IPS-NIHi11 (cell line): ENCODE data around the gene ENTHD1.
"Not testable (repeated sequence)": the region's sequence is repeated elsewhere in the genome, so short reads cannot be mapped to it uniquely, and the experiment has no call there.

ENCODE experiments used
- DNase-seq: peaks from one replicate; pipeline ENCODE4 v3.0.0; 2012; ENCODE audit warnings: mixed read lengths, low spot score

Gene ENTHD1

GRCh38 chr22:39777716-39778454 lies 115.7 kb downstream of the ENTHD1 start:
- DNase-seq = no peak

DNA sequence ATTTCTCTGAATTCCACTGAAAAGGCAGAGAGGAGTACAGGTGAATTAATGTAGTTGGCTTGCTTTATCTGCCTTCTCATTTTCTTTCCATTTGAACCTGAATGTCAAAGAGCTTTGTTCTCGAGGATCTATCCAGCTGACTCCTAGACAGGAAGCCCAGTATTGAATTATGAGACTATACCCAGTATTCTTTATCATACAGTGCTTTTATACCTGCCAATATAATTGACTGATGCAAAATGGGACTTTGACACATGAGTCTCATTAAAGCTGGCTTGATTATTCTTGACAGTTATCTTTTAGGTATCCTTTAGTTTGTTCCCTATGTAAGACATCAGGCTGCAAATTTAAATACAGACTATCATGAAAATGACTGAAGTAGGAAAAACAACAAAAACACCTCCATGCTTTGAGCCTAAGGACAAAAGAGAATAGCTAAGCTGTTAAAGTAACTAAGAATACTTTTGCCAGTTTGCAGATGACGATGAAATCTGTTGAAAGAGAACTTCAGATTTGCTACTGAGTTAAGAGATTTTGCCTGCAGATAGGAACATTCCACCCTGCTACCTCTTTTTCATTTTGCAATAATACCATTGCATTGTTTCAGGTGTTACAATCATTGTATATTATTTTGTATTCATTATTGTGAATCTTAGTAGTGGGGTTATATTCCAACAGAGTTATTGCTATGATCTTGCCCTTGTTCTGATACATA lies 117.1 kb downstream of the ENTHD1 start:
- DNase-seq = no peak

DNA sequence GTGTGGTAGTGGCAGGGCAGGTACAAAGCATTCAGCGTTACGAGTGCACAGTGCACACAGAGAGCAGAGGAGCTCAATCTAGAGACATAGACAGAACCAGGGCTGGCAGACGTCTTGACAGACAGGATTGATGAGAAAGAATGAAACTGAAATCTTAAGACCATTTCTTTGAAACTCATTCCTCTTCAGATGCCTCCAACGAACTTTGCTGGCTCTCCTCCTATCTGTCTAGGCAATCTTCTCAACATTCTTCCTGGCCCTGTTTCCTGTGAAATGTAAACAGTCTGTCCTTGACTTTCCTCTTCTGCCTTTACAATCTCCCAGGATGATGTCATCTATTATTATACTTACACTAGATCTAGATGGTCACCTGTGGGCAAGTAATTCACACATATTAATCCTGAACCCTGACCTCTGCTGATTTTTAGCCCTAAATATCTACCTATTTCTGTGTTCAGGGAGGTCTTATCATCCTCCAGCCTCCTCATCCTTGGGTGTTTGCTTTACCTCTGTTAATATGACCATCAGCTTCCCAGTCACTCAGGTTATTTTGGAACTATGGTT lies 119.5 kb downstream of the ENTHD1 start:
- DNase-seq = no peak

GRCh38 chr22:39773503-39773902 lies 120.1 kb downstream of the ENTHD1 start:
- DNase-seq = no peak

DNA sequence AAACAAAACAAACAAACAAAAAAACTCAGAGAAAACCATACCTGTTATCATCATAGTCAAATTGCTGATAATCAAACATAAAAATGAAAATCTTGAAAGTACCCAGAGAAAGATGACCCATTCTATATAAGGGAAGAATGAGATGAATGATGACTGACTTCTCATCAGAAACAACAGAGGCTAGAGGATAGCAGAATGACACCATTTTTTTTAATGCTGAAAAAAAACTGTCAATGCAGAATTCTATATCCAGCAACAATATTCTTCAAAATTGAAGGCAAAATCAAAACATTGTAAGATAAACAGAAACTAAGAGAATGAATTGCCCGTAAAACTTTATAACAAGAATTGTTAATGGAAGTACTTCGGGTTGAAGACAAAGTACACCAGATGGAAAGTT lies 122.1 kb downstream of the ENTHD1 start:
- DNase-seq = no peak

DNA sequence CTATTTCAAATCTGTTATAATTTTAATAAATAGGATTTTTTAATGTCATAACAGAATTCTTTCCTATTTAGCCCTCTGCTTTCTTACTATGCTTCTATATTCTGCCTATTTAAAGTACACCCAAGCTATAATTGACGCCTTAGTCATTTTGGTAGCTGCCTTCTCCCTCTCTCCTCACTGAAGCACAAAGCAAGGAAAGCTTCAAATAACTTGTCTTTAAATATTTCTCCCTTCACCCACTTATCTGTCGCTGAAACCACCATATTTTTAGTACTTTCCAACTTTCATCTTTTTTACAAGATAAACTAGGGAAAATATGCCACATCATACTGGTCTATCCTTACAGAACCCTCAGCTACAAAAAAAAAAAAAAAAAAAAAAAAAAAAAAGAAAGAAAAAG lies 127.9 kb downstream of the ENTHD1 start:
- no peak for DNase-seq

DNA sequence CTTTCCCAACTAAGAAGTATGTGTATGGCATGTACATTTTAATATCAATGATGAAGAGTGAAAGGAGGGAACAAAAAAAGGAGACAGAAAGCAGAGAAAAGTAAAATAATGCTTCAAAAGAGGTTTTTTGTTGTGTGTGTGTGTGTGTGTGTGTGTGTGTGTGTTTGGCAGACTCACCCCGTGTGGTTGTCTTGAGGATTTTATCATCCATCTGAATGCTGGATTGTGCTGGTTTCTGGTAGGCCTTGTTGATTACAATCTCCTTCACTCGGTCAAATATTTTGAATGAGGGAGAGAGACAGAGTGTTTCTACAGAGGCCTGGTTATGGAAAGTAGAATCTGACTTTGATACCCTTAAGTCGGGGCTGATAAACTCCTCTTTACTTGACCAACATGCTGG lies 128.5 kb downstream of the ENTHD1 start:
- no peak for DNase-seq

DNA sequence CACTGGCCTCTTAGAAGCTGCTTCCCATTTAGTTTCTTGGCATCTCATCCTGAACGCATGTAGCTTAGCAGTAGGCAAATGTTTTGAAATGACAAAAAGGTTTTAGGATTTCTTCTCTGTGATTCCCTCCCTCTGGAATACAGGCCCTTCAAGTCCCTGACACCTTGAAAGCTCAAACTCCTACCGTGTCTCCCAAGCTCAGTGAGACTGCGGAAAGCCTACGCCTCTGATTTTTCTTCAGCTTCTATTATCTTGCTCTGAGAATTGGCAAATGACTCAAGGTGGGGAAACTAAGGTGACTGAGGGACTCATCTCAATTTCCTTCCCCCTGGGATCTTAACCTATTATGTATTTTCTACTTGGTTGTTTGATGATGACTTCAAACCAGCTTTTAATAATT lies 130.3 kb downstream of the ENTHD1 start:
- DNase-seq = no peak

- DNase-seq = no peak
Measured at GRCh38 chr22:39750759-39751158, 142.8 kb downstream of the ENTHD1 start.

- no peak for DNase-seq
Measured at GRCh38 chr22:39748877-39749276, 144.7 kb downstream of the ENTHD1 start.

- DNase-seq = no peak
Measured at GRCh38 chr22:39746600-39747262, 146.8 kb downstream of the ENTHD1 start.

DNA sequence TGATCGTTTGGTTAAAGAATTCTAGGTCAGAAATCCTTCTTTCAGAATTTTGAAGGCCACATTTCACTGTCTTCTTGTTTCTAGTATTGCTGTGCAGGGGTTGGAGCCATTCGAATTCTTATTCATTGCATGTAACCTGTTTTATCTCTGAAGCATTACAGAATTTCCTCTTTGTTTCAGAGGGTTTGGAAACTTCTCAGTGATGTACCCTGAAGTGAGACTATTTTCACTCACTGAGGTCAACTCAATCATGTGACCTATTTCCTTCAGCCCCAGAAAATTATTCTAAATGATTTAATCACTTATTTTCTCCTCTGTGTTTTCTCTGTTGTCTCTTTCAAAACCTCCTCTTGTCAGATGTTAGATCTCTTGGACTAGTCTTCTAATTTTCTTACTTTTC lies 147.8 kb downstream of the ENTHD1 start:
- DNase-seq = no peak

GRCh38 chr22:39744353-39744752 lies 149.2 kb downstream of the ENTHD1 start:
- no peak for DNase-seq

GRCh38 chr22:39743935-39744334 lies 149.6 kb downstream of the ENTHD1 start:
- no peak for DNase-seq

DNA sequence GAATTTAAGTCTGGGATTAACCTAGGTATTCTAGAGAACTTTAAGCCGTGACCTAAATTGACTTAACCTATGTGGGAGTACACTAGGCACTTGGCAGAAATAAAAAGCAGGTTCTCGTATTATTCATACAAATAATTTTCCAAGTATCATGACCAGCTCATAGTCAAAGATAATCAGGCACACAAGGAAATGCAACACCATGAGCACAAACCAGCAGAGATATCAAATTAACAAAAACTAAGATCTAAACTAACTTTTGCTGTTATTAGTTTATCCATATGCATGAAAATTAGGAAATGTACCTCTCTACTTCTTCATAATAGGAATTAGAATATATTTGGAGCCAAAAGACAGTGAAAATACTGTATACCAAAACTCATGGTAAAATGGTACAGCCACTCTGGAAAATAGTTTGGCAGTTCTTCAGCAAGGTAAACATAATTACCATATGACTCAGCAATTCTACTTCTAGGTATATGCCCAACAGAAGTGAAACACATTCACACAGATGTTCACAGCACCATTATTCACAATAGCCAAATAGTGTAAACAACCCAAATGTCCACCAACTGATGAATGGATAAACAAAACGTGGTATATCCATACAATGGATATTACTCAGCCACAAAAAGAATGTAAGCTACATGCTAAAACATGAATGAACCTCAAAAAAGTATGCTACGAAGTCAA lies 154.1 kb downstream of the ENTHD1 start:
- DNase-seq = no peak

DNA sequence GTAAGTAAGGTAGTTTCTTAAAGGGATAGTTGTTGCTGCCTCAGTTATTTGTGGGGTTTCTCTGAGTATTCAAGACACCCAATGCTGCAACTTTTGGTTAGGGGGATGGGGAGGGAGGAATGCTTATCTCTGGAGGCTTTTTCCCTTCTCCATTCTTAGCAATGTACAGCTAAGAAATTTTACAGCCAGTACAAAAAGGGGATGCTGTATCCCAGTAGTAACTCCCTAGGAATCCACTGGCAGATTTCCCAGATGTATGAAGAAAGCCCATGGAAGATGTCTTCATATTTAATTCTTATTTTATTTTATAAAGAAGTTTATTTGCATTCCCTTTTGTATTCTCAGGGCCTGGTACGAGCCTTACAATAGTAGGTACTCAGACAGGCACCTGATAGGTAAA lies 154.8 kb downstream of the ENTHD1 start:
- no peak for DNase-seq

- DNase-seq = no peak
Measured at GRCh38 chr22:39735776-39736175, 157.8 kb downstream of the ENTHD1 start.

DNA sequence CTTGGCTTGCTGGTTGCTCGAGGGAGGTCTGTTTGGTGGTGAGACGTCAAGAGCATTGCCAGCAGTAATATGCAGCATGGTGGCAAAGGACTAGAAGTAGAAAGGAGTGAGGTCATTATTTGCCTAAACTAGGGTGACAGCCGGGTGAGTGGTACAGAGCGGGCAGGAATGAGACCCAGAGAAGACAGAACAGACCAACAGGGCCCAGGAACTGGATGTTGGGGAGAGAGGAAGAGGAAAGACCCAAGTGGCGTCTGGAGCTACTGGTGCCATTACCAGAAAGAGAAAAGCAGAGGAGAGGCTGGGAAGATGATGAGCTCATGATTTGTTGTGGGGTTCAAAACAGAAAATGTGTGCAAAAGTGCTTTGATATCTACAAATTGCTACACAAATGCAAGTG lies 158.7 kb downstream of the ENTHD1 start:
- DNase-seq = no peak

DNA sequence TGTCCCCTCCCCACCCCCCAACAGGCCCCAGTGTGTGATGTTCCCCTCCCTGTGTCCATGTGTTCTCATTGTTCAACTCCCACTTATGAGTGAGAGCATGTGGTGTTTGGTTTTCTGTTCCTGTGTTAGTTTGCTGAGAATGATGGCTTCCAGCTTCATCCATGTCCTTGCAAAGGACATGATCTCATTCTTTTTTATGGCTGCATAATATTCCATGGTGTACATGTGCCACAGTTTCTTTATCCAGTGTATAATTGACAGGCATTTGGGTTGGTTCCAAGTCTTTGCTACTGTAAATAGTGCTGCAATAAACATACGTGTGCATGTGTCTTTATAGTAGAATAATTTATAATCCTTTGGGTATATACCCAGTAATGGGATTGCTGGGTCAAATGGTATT lies 159.5 kb downstream of the ENTHD1 start:
- not testable (repeated sequence) for DNase-seq

- DNase-seq = no peak
Measured at GRCh38 chr22:39733191-39733590, 160.4 kb downstream of the ENTHD1 start.

DNA sequence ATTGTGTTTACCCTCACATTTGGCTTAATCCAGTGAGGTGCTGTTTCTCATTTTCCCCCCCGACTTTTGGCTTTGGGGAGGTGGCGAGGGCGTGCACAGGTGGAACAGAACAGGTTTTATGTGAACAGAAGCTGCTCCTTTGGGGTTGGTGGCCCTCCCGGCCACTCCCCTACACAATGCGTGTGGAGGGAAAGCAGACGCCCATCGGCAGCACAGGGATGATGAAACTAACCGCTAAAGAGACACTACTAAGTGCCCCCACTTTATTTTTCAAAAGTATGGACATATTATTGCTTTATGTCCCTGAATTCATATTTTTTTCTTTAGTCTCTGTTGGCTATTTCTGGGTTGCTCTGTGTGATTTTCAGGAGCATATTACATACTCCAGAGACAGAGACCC lies 160.9 kb downstream of the ENTHD1 start:
- no peak for DNase-seq

- no peak for DNase-seq
Measured at GRCh38 chr22:39731881-39732555, 161.5 kb downstream of the ENTHD1 start.
